Activated T-helper 1 cell treated with anti-CD3 and anti-CD28 coated beads, Interleukin-12 subunit alpha, Interleukin-12 subunit beta, Interleukin-2, Interleukin-4 antibody, amounts not matched to agents 30 ng/mL and 10 ng/mL and 1 ng/mL, durations not matched to agents 14 hours and 24 hours and 36 hours (primary cell): ENCODE results near the gene H6PD. TPM values are rescaled to one million over a fixed set of nuclear protein-coding genes. Genes with fewer than 3 reads are reported as not detected.
A peak's percentile ranks its signal among the peaks of the same experiment; 100 is the strongest.

ENCODE experiments used
- DNase-seq: peaks from one replicate; pipeline ENCODE4 v3.0.0; 2021; ENCODE audit warnings: low spot score
- H3K27ac Mint-ChIP-seq: one replicate; pipeline ENCODE4 v1.8.0; 2021; ENCODE audit warnings: mild to moderate bottlenecking, mixed read lengths
- H3K27me3 Mint-ChIP-seq: one replicate; pipeline ENCODE4 v1.8.0; 2022; ENCODE audit warnings: mild to moderate bottlenecking, moderate library complexity, mixed read lengths; ENCODE audit not compliant: insufficient read depth
- H3K36me3 Mint-ChIP-seq: one replicate; pipeline ENCODE4 v1.8.0; 2021; ENCODE audit warnings: low read depth, mixed read lengths
- H3K4me1 Mint-ChIP-seq: one replicate; pipeline ENCODE4 v1.8.0; 2021; ENCODE audit warnings: low read depth, mixed read lengths
- H3K4me3 Mint-ChIP-seq: one replicate; pipeline ENCODE4 v1.8.0; 2021; ENCODE audit warnings: mild to moderate bottlenecking, moderate library complexity, mixed read lengths
- H3K9me3 Mint-ChIP-seq: one replicate; pipeline ENCODE4 v1.8.0; 2021; ENCODE audit warnings: mixed read lengths
- intact Hi-C: fragments of 100-400 bp; cut with micrococcal nuclease; formaldehyde crosslinking; loops from one replicate; pipeline ENCODE4 v1.15.1; 2024
- total RNA-seq: library from RNA; stranded (reverse); gene quantifications from 2 replicates; pipeline ENCODE4 v1.2.3, GENCODE V29; 2022

H6PD gene
- total RNA-seq, 1 donor from 2014 or later: 15.7 TPM

DNA sequence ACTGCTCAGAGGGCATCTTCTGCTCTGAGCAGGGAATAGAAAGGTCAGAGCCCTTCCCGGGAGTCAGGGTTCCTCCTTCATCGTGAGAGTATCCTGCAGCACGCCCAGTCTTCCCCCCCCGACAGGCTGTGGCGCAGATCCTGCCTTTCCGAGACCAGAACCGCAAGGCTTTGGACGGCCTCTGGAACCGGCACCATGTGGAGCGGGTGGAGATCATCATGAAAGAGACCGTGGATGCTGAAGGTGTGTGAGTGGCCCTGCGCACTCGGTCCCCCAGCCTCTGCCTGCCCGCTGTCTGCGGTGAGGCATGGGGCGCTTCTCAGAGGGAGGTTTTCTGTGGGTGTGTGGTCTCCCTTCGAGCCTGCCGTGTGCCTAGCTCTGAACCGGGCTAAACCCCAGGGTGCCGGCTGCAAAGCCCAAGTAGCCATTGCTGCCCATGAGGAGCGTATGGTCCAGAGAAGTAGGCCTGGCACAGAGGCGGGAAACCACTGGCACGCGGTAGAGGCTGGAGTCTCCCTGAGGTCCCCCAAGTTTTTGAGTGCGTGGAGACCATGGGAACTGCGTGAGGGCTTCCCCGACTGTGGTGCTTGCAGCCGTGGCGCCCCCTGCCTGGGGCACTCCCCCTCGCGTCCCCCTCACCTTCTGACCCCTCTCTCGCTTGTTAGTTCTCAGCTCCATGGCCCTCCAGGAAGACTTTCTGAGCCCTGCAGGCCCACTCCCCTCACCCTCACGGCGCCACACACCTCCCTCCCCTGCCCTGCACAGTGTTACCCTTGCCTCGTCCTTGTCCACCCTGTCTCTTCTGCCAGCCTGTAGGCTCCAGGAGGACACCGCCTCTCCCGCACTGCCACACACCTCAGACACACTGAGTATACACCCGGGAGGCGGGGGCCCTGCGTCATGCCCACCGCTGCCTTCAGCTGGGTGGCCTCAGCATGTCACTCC, 12.5 kb downstream of the H6PD start:
- peaks cover 47% of the 10 kb centered on the region for H3K4me1 Mint-ChIP-seq
- DNase-seq: no peak
- no peaks in the 10 kb centered on the region for H3K9me3 Mint-ChIP-seq
- peaks cover 21% of the 10 kb centered on the region for H3K36me3 Mint-ChIP-seq
- no peaks in the 10 kb centered on the region for H3K27me3 Mint-ChIP-seq
- intact Hi-C loops: no loop called here
- peak overlapping the region; percentile 58 for H3K27ac Mint-ChIP-seq
- no peak overlapping the region for H3K4me3 Mint-ChIP-seq

DNA sequence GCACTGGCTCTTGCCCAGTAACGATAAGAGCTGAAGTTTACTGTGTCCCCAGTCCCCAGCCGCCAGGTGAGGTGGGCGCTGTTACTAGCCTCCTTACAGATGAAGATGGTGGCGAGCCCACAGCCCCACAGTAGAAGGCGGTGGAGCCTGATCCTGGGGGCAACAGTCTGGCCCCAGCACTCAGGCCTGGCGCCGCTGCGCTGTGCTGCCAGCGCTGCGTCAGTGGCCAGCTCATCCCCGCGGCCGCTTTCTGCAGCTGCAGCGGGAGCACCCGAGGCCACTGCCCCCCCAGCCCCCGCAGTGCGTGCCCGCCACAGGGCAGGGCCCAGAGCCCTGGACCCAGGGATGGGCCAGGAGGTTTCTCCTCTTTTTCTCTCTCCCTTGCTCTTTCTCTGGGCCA, 13.3 kb downstream of the H6PD start:
- Mint-ChIP-seq H3K9me3 (no peaks in the 10 kb centered on the region), H3K27me3 (no peaks in the 10 kb centered on the region), H3K36me3 (peaks cover 21% of the 10 kb centered on the region), H3K4me3 (no peak overlapping the region), H3K4me1 (peaks cover 39% of the 10 kb centered on the region), H3K27ac (no peak overlapping the region)
- intact Hi-C loops: no loop called here
- no peak for DNase-seq

DNA sequence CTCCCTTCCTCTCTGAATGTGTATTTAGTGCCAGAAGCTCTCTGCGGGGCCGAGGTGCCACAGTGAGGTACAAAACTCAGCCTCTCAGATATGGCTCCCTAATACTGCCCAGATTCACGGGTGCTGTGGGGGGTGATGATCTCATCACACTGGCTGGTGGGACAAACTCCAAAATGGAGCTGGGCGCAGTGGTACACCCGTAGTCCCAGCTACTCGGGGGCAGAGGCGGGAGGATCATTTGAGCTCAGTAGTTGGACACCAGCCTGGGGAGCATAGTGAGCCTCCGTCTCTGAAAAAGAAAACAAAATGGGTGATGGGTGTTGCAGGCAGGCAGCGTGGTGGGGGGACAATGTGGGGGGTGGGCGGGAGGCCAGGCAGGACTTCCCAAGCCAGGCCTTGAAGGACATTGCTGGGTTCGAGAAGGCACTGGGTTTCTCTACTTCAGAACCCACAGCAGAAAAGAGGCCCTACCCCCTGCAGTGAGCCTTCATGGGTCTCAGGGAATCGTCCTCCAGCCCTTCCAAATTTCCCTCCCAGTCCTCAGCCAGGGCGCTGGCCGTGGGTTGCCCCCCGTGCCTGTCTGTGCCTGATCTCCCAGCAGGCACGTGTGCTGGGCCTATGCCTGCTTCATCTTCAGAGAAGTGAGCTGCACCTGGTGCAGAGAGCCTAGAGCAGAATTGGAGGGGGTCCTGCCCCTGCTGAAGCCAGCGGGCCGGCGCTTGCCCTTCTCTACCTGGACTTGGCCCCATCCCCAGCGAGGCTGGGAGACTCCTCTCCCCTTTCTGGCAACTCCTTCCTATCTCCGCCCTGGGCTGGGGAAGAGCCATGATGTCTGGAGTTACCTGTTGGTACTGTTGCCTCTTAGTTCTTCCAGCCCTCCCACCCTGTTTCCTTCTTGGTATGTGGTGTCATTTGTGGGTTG, 14.0 kb downstream of the H6PD start:
- Mint-ChIP-seq H3K4me3 (no peak overlapping the region), H3K36me3 (peaks cover 20% of the 10 kb centered on the region), H3K4me1 (peaks cover 33% of the 10 kb centered on the region), H3K27ac (no peak overlapping the region), H3K9me3 (no peaks in the 10 kb centered on the region), H3K27me3 (no peaks in the 10 kb centered on the region)
- DNase-seq: no peak
- intact Hi-C loops: no loop called here

DNA sequence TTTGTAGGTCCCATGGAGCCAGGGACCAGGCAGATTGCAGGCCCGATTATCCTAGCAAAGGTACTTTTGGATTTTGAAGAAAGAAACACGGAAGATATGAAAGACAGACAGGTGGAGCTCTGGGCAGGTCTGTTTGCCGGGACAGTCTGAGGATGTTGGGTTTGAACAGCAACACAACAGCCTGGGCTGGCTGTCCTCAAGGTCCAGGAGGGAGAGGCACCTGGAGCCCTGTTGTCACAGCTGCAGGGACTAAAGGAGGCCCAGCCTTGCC, 14.6 kb downstream of the H6PD start:
- Mint-ChIP-seq H3K4me1 (peaks cover 27% of the 10 kb centered on the region), H3K36me3 (peaks cover 19% of the 10 kb centered on the region), H3K27me3 (no peaks in the 10 kb centered on the region), H3K27ac (no peak overlapping the region), H3K9me3 (no peaks in the 10 kb centered on the region), H3K4me3 (no peak overlapping the region)
- no peak for DNase-seq
- intact Hi-C loops: no loop called here

DNA sequence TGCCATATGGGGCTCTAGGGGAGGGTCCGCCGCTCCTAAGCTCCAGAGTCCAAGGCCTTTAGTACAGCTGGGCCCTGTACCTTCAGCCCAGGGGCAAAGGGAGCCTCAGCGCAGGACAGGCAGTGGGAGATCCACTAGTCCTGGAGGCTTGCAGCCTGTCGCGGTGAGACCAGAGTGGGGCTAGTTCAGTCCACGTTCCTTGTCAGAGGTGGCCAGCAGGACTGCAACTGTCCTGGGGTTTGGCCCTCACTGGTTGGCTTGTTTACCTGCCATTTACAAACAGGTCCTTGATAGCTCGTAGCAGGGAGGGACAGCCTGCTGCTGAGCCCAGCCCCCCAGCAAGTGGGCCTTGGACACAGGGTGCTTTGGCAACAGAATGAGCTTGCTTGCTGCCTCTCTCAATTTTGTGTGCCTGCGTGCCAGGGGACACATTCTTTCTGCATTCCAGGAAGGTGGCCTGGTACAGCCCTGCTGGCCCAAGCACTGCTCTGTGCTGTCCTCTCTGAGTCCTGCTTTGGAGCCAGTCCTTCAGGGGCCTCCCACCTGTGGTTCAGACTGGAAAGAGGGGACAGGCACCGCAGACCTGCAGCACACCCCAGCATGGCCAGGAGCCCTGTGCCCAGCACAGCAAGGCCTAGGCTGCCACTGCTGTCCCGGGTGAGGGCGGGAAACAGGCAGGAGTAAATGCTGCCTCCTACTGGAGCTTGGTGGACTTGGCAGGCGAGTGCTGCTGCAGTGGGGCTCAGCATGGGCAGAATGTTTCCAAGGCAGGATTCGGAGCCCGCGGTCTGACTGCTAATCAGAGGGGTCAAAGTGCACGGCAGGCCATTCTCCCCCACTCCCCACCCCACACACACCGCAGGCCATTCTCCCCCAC, 15.2 kb downstream of the H6PD start:
- Mint-ChIP-seq H3K4me3 (no peak overlapping the region), H3K27me3 (no peaks in the 10 kb centered on the region), H3K27ac (no peak overlapping the region), H3K36me3 (peaks cover 19% of the 10 kb centered on the region), H3K9me3 (no peaks in the 10 kb centered on the region), H3K4me1 (peaks cover 21% of the 10 kb centered on the region)
- DNase-seq: peak; percentile 17
- intact Hi-C loops: loop anchor here (2.0 kb wide), 1 partner anchor 139 kb away; no protein-coding TSS in a partner anchor

DNA sequence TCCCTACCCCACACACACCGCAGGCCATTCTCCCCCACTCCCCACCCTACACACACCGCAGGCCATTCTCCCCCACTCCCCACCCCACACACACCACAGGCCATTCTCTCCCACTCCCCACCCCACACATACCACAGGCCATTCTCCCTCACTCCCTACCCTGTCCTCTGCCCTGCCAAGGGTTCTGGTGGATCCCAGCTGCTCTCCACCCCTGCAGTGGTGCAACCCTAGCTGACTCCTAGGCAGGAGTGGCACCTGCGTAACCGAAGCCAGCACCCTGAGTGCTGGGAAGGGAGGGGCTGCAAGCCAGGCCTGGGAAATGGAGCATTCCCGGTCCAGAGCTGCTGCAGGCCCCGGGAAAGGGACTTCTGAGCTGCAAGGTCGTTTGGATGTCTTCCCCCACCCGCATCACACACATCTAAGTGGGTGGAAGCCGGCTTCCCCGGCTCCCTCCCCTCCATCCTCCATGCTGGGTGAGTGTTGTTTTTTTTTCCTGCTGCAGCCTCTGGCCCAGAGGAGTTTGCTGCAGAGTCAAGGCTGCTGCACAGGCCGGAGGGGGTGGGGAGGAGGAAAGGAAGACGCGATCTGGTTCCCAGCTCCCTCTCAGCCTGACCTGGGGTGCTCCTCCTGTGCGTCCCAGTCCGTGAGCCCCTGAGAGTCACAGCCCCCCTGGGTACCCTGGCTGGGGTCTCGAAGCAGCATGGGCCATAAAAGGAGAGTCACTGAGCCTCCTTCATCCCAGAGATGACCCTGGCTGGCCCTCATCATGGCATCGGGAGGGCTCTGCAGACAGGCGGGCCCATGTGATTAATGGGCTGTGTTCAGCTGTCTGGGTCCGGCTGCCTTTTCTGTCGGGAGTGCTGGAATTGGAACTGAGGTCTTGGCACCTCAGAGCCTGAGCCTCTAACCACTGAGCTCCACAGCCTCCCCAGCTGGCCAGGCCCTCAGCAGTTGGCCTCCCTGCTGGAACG, 16.1 kb downstream of the H6PD start:
- no peaks in the 10 kb centered on the region for H3K9me3 Mint-ChIP-seq
- intact Hi-C loops: loop anchor here (2.0 kb wide), 1 partner anchor 140 kb away; no protein-coding TSS in a partner anchor
- H3K27me3 Mint-ChIP-seq: no peaks in the 10 kb centered on the region
- no peak overlapping the region for H3K4me3 Mint-ChIP-seq
- DNase-seq: no peak
- H3K4me1 Mint-ChIP-seq: peaks cover 12% of the 10 kb centered on the region
- H3K36me3 Mint-ChIP-seq: peaks cover 17% of the 10 kb centered on the region
- no peak overlapping the region for H3K27ac Mint-ChIP-seq

DNA sequence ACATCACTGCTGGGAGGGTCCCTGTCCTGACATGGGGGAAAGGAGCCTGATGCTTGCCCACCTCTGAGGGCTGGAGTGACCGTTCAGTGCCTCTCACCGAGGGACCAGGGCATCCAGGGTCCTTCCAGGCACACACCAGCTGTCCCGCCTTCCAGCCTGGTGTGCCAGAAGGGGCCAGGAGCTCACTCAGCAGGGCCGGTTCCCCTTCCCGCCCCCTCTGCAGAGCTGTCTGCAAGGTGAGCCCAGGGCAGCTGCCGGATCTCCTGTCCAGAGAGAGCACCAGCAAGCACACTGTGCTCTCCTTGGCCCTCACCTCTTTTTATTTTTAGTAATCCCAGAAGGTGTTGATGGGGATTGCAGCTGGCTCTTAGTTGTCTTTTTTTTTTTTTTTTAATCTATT, 16.9 kb downstream of the H6PD start:
- Mint-ChIP-seq H3K27me3 (no peaks in the 10 kb centered on the region), H3K36me3 (peaks cover 11% of the 10 kb centered on the region), H3K27ac (no peak overlapping the region), H3K4me1 (peaks cover 5% of the 10 kb centered on the region), H3K9me3 (no peaks in the 10 kb centered on the region), H3K4me3 (no peak overlapping the region)
- intact Hi-C loops: loop anchor here (2.0 kb wide), 1 partner anchor 141 kb away; no protein-coding TSS in a partner anchor
- DNase-seq: no peak

DNA sequence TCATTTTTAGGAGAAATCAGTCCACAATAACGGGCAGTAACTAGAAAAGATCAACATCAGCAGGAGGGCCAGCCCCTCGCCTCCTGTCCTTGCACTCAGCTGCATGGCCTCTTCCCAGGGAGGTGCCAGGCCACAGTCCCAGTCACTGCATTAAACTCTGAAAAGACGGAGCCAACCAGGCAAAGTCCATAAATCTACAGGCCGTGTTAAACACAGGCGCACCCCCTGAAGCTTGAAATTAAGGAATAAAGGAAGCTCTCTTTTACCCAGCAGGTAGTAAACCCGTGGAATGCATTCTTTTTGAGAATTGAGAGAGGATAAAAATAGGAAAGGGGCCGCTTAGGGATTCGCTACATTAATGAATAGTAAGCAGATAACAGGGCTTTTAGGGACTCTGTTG, 18.4 kb downstream of the H6PD start:
- Mint-ChIP-seq H3K9me3 (peaks cover 1% of the 10 kb centered on the region), H3K27ac (no peak overlapping the region), H3K36me3 (peaks cover 12% of the 10 kb centered on the region), H3K27me3 (no peaks in the 10 kb centered on the region), H3K4me3 (no peak overlapping the region), H3K4me1 (peaks cover 5% of the 10 kb centered on the region)
- intact Hi-C loops: no loop called here
- no peak for DNase-seq

DNA sequence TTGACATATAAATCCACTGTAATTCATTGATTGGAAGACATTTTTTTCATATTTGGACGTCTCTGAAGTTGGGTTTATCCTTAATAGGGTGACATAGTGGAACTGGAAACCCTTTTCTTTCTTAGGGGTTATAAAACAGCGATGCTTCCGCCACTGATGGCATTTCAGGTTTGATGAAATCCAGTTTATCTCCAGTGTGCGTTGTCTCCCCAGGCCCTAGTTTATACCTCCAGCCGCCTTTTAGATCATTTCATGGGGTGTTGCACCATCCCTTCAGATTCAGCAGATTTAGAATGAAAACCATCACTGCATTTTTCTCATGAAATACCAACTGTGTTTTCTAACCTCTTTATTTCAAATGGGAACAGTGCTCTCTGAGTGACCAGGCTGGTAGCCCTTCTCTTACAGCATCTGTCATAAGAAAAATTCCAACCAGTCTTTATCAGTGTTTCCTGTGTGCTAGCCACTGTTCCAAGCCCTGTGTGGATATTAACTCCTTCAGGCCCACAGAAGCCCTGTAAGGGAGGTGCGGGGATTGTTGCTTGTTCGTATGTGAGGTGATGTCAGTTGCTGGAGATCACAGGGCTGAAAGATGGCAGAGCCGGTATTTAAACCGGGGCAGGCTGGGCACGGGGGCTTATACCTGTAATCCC, 19.0 kb downstream of the H6PD start:
- DNase-seq: no peak
- peaks cover 15% of the 10 kb centered on the region for H3K36me3 Mint-ChIP-seq
- no peak overlapping the region for H3K4me3 Mint-ChIP-seq
- H3K27me3 Mint-ChIP-seq: no peaks in the 10 kb centered on the region
- H3K4me1 Mint-ChIP-seq: peaks cover 5% of the 10 kb centered on the region
- H3K9me3 Mint-ChIP-seq: peaks cover 7% of the 10 kb centered on the region
- intact Hi-C loops: no loop called here
- no peak overlapping the region for H3K27ac Mint-ChIP-seq

DNA sequence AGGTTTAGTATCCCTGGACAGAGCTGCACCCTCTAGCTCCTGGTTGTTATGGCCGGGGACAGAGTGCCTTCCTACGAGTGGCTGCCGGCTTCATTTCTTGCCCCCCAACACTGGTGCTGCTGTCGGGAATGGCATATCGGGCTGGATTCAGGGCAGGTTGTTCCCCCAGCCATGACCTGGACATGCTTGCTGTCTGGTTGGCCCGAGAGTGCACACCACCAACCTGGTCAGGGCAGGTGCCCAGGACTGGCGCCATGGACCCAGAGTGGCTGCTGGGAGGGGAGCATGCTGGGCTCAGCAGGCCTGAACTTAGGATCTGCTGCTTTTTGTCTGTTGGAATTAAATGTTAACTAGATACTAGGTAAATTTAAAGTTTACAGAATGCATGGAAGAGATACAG, 21.8 kb downstream of the H6PD start:
- no peaks in the 10 kb centered on the region for H3K27me3 Mint-ChIP-seq
- H3K9me3 Mint-ChIP-seq: peaks cover 25% of the 10 kb centered on the region
- peaks cover 5% of the 10 kb centered on the region for H3K4me1 Mint-ChIP-seq
- no peak overlapping the region for H3K4me3 Mint-ChIP-seq
- H3K36me3 Mint-ChIP-seq: peaks cover 26% of the 10 kb centered on the region
- intact Hi-C loops: no loop called here
- no peak for DNase-seq
- H3K27ac Mint-ChIP-seq: no peak overlapping the region

DNA sequence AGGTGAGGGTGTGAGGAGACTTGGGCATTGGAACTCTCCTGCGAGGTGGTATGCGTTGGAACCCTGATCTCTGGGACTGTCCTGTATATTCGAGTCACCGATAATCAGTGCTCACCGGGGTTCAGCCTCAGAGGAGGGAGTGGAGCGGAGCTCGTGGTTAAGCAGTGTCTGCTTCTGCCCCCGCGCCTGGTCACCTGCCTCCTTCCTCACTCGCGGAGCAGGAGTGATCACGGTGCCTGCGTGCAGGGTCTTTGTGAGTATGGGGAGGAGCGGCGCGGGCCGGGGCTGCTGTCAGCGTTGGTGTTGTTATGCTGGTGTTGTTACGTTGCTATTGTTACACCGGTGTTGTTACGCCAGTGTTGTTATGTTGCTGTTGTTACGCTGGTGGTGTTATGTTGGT, 23.3 kb downstream of the H6PD start:
- intact Hi-C loops: no loop called here
- Mint-ChIP-seq H3K27me3 (no peaks in the 10 kb centered on the region), H3K27ac (no peak overlapping the region), H3K4me1 (peaks cover 11% of the 10 kb centered on the region), H3K4me3 (no peak overlapping the region), H3K36me3 (peaks cover 26% of the 10 kb centered on the region), H3K9me3 (peaks cover 25% of the 10 kb centered on the region)
- no peak for DNase-seq
